GM11168 (cell line): Measurements from ENCODE around the gene IFITM10.

Experiments
- in situ Hi-C: fragments of 300-500 bp; cut with MboI; formaldehyde crosslinking; loops from one replicate; pipeline ENCODE4 v1.12.0; 2022; ENCODE audit warnings: low sequenced_read_pairs; ENCODE audit not compliant: unreplicated experiment

IFITM10 gene

DNA sequence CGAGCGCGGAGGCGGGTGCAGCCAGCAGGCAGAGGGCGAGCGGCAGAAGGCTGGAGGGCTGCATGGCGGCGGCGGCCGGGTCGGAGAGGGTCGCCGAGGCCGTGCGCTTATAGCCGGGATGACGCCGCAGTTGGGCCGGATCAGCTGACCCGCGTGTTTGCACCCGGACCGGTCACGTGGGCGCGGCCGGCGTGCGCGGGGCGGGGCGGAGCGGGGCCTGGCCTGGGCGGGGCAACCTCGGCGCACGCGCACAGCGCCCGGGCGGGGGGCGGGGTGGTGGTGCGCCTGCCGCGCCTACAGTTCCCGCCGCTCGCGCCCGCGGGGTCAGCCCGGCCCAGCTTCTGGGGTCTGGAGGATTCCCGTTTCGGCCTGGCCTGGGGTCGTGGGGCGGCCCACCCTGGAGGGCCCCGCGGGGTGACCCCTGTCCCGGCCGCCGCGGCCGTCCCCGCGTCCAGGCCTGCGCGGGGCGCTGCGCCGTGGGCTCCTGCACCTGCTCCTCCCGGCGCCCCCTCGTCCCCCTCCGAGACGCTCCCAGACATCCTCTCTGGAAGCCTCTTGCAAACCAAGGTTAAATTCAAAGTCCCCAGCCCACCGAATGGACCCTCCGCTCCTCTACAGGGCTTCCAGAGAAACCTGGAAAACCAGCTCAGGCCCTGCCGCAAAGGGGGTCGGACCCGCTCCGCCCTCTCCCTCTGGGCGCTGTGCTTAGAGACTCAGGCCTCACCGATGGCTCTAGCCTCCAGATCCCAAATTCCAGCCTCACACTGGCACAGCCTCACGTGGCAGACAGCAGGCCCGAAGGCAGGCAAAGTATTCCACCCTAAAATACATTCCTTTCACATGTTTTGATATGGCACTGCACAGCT lies 13.6 kb upstream of the IFITM10 start, which contains the start of gene CTSD:
TSS of gene CTSD (minus strand) at position 132 of the 866 bp plus-strand sequence. CDS start at position 64, 68 bp downstream.
- in situ Hi-C loops: loop anchor here (10.0 kb wide), 1 partner anchor 59 kb away; no protein-coding TSS in a partner anchor

DNA sequence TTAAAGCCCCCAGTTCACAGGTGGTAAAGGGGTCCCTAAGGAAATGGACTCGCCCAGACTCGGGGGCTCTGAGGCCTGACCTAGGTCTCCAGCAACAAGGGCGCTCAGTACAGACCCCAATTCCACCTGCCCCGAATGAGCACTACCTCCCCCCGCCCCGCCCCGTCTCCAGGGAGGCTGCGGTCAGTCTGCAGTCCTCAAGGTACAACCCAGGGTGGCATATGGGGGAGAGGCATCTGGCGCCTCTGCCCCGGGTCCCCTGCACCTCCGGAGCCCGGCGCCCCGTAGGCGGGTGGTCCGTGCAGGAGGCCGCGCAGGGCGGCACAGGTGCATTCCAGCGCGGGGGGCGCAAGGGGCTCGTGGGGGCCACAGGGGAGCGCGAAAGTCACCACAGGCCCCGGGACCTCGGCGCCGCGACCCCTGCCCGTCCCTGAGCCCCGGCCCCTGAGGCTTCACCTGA lies 13.0 kb upstream of the IFITM10 start:
- in situ Hi-C loops: loop anchor here (10.0 kb wide), 1 partner anchor 59 kb away; no protein-coding TSS in a partner anchor

DNA sequence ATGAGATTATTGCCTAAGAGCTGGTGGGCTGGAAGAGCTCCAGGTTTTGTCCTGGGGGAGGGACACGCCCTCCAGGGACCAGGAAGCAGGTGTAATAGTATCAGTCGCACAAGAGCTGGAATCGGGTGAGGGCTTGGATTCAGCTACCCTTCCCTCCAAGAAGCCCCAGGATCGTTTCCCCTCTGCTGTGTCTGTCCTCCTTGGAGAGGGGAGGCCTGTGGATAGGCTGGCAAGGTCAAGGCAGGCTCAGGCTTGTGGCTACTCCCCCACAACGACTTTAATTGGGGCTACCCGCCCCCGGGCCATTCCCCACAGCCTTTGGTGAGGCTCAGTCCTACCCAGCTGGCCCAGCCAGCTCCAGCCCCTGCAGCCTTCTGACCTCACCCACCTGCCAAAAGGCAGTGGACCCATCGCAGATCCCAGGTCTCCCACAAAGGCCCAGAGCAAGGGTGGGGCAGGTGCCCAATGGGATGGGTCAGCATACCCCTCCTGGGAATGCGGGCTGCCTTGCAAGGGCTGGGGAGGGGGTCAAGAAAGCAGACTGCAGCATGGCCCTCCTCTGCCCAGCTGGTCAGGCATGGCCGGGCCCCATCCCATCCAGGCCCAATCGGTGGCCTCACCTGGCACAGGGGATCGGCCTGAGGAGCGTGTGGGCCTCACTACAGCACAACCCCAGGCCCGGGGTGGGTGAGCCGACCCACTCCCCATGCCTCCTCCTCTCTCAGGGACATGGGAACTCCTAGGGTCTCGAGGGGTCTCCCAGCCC lies 12.3 kb upstream of the IFITM10 start:
- in situ Hi-C loops: loop anchor here (10.0 kb wide), 1 partner anchor 58 kb away; no protein-coding TSS in a partner anchor

DNA sequence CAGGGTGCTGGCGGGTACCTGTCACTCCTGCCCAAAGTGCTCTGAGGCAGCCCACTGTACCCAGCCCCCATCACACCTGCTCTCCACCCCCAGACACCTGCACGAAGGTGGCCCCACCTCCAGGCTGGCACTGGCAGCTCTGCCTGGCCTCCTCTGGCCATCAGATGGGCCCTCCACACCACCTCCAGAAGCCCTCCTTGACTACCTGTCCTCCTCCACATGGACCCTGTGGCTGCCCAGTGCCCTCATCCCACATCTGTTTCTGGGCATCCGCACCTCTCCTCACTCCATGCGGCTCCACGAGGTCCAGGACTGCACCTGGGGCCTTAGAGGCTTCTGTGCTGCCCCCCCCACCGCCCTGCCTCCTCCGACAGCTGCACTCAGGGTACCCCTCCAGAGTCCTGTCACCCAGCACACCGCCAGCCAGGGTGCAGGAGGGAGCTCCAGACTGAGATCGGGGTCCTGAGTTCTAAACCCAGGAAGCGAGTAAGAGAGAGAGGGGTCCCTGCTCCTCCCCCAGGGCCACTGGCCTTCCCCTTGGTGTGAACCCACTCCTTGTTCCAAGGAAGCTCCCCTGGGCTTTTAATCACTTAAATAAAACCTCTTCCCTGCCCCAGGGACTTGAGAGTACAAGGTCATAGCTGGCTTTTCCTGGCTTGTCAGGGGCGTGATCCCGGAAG lies 11.6 kb upstream of the IFITM10 start:
- in situ Hi-C loops: loop anchor here (10.0 kb wide), 1 partner anchor 57 kb away; no protein-coding TSS in a partner anchor

DNA sequence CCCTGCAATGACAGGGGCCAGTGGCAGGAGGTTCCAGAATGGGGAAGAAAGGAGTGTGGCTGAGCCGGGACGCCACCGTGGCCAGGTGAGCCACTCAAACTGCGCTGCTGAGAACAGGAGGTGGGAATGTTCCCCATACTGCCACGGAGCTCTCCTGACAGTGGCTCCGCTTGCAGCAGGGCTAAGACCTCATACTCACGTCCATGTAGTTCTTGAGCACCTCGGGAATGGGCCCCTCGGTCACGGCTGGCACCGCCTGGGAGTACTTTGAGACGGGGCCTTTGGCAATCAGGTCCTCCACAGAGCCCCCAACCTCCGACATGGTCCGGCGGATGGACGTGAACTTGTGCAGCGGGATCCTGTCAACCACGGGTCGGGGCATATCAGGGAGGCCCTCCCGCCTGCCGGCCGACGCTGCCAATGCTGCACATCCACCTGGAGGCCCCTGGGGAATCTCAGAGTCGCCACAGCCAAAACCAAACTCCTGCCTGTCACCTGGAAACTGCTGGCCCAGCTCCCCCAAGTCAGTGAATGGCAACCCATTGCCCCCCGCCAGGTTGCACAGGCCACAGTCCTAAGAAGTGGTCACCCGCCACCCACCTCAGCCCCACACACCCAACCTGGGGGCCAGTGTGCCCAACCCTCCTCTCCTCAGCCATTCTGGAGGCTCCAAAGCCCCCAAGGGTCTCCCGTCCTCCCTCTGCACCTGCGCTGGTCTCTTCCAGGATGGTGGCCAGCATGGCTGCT lies 10.9 kb upstream of the IFITM10 start:
- in situ Hi-C loops: loop anchor here (10.0 kb wide), 1 partner anchor 56 kb away; no protein-coding TSS in a partner anchor

DNA sequence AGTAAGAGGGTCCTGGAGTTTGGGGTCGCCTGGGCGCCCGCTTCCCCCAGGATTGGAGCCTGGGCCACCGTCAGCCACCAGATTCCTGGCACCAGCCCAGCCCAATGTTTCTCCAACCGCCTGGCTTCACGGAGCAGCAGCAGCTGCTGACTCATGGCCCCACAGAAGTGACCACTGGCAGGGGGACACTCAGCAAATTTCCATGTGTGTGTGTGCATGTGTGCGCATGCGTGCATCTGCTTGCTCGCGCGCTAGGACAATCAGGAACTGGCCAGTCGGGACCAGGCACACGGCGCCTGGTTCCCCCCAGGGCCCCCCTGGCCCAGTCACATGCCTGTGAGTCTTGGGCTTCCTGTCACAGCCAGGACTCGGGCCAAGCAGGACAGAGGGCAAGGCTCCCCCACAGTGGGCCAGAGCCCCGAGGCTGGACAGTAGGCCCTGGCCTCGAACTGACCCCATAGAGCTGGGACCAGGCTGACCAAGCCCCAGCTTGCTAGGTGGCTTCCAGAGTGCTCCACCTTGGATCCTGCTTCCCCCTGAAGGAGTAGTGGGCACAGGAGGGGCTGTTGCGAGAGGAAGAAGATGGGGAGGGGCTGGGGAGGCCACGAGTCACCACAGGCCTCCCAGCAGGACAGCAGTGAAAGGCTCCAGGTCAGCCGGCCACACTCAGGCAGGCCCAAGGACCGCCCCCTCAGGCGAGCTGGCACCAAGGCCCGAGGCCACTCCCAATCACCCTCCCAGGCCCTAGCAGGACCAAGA lies 10.1 kb upstream of the IFITM10 start:
- in situ Hi-C loops: loop anchor here (10.0 kb wide), 1 partner anchor 56 kb away; no protein-coding TSS in a partner anchor

DNA sequence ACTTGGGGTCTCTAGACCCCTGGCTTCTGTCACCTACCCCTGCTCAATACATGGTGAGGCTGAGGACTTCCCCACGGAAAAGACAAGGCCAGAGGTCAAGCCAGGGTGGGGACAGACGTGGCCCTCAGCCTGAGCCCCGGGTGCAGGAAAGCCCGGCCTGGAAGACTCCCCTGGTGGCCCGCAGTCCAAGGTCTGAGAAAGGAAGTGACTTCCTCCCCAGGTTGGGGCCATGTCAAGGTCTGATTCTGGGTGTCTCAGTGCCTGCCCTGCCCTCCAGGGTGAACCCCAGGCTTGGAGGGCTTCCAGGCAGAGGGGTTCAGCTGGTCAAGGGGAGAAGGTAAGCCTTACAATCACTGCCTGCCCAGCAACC lies 9.4 kb upstream of the IFITM10 start:
- in situ Hi-C loops: loop anchor here (10.0 kb wide), 1 partner anchor 55 kb away; no protein-coding TSS in a partner anchor

DNA sequence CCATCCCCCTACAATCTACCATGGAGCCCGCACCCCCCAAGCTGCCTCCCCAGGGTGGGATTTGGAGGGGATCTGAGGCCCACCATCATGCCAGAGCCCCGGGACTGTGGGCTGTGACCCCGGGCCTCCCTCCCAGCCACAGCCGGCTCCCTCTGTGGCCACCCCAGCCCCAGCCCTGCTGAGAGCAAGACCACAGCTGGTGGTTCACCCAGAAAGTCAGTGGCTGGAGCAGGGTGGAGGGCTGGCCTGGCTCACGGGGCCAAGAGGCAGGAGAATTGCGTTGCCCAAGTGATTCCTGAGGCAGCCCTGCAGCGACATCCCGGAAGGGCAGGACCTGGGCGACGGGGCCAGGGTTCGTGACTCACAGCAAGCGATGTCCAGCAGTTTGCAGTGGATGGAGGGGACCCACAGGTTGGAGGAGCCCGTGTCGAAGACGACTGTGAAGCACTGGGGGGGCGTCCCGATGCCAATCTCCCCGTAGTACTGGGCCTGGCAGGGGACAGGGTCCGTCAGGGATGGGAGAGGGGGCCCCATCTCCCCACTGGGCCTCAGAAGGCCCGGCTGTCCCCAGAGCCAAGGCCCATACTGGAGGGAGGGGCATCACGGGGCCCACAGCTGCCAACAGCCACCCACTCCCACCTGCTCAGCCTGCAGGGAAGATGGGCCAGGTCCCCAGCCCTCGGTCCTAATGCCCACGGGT lies 8.9 kb upstream of the IFITM10 start:
- in situ Hi-C loops: no loop called here

DNA sequence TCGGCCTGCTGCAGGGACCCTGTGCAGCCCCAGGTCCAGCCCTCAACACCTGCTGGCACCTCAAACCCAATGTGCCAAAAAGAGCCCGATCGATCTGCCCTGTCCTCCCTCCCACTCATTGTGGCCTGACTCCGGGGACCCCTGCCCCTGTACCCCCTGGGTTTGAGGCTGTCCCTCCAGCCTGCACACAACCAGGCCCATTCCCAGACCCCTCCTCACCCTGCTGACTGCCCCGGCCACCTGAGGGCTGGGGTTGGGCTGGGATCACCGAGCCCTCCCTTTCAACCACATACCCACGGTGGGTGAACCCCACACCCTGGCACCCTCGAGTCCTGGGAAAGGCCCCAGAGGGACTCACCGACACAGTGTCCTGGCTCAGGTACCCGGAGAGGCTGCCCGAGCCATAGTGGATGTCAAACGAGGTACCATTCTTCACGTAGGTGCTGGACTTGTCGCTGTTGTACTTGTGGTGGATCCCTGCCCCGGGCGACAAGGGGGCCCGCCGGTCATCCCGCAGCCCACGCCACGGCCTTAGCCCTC lies 8.3 kb upstream of the IFITM10 start:
- in situ Hi-C loops: no loop called here

DNA sequence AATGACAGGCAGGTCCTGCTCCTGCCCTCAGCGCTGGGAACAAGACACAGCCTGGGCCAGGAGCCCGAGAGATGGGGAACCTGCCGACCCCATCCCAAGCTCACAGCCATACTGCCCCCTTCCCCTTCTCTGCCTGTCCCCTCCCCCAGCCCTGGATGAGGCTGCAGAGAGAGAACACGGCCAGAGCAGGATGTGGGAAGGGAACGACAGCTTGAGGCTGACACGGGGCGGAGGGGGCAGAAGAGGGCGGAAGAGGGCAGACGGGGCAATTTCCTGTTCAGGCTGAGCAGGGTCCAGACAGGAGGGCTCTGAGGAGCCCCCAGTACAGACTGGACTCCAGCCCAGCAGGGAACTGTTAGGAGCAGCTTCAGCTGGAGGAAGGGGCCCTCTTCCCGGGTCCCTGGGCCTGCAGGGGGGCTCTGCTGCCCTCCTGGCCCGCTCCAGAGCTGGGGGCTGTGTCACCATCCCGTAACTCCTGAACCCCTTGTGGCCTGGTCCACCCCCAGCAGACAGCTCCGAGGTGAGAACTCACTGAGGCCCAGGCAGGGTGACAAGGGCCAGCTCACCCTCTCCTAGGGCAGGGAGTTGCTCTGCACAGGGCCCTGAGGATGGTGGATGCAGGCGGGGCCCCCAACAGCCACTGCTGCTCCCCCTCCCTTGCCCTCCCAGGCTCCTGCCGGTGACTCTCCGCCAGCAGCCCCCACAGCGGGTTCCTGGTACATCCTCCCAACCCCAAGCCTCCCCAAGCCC lies 7.6 kb upstream of the IFITM10 start:
- in situ Hi-C loops: no loop called here

DNA sequence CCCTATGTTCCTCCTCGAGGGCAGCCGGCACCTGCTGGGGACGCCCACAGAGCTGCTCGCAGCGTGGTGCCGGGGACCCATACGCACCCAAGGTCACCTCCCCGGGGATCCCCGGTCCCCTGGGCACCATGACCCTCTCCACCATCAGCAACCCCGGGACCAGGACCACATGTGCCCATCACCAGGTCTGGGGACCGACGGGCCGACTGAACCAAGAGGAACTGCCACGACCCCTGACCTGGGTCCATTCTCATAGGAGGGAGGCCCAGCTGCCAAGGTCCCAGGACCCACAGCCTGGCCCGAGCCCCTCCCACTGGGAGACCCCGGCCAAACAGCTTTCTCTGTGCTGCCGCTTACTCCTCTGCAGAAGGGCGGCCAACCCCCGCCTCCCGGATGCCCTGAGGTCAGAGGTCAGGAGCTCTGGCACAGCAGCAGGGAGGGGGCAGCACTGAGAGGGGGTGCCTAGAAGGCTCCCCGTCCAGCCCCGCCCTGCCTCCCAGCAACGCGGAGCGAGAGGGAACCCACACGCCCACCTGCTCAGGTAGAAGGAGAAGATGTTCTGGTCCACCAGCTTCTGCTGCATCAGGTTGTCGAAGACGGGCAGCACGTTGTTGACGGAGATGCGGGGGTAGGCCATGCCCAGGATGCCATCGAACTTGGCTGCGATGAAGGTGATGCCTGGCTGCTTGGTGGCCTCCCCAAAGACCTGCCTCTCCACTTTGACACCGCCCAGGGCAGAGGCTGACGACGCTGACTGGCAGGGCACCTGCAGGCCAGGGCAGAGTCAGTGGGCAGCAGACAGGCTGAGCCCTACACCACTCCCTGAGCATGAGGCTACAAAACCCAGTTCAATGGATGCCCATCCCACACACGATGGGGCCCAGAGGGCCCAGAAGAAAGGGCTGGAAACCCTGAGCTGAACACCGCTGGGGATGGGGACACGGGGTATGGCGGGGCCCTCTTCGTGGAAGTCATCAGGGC lies 6.7 kb upstream of the IFITM10 start:
- in situ Hi-C loops: no loop called here

DNA sequence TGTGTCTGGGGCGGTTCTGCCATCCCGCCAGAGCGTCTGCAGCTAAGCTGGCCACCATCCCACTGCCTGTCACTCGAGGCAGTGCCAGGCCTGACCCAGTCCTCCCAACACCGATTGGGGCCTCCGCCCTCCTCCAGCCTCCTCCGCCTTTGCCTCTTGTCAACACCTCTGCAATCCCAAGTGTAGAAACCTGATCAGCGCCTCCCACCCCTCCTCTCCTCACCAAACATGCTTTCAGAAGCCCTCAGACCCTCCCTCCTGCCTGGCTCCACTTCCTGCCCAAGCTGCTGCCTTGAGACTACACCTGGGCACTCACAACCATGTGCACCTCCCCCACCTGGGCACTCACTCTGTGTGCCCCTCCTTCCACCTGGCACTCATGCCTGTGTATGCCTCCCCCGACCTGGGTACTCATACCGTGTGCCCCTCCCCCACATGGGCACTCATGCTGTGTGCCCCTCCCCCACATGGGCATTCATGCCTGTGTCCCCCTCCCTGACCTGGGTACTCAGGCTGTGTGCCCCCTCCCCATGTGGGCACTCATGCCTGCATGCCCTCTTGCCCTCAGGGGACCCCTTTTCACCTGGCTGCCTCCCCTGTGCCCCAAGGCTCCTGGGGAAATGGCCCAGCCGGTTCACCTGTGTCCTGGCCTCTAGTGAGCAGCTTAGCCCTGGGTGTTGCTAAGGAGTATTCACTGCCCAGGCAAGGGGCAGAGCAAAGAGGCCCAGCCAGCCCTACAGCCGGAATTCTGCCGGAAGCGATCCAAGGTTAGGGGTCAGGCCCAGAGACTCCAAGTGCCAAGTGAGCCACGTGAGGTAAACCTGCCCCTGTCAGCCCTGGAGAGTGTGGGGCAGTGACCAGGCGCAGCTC lies 5.5 kb upstream of the IFITM10 start:
- in situ Hi-C loops: no loop called here

DNA sequence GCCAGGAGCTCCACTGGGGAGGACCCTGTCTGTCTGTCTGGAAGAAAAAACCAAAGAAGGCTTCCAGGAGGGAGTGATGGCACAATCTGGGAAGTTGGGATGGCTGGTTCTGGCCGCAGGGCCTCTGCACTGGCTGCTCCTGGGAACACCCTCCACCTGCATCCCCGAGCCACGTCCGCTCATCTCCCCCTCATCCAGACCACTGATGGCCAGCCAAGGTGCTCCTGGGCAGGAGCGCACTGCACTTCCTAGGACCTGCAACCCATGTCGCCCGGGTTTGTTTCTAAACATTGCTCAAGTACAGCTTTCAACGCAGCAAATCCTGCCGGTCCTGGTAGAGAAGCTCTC lies 4.9 kb upstream of the IFITM10 start:
- in situ Hi-C loops: no loop called here

DNA sequence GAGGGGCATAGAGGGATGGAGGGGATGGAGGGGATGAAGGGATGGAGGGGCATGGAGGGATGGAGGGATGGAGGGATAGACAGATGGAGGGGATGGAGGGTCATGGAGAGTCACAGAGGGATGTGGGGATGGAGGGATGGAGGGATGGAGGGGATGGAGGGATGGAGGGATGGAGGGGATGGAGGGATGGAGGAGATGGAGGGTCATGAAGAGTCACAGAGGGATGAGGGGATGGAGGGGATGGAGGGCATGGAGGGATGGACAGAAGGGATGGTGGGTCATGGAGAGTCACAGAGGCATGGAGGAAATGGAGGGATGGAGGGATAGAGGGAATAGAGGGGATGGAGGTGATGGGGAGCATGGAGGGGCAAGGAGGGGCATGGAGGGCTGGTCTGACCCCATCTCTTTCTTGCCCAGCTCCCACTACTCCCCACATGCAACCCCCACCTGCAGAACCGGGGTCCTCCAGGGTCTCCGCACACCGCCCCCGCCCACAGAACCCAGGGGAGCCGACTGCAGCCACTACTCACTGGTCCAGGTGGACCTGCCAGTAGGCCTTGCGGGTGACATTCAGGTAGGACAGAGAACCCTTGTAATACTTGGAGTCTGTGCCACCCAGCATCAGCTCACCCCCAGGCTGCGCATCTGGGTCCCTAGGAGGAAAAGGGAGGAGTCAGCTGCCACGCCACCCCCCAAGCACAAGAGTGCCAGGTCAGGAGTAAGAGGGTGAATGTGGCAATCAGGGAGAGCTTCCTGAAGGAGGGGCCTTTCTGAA lies 4.2 kb upstream of the IFITM10 start:
- in situ Hi-C loops: no loop called here

DNA sequence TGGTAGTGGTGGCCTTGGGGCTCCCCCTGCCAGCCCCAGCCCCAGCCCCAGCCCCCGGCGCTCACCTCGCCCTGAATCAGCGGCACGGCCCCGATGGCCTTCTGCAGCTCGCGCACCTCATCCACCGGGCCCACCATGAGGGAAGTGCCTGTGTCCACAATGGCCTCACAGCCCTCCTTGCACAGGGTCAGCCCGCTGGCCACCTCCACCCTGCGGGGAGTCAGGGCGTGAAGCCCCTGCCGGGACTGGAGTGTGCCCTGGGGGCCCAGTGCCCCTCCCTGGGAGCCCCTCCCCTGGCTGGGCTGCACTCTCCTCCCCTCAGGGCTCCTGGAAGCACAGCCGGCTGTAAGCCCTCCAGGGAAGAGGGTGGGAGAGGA lies 3.5 kb upstream of the IFITM10 start:
- in situ Hi-C loops: no loop called here
